ENCODE measurements around the gene DNAH11. TPM values are rescaled to one million over a fixed set of nuclear protein-coding genes. Genes with fewer than 3 reads are reported as not detected.

The DNAH11 gene
- total RNA-seq, 2 donors from 2014 or later = 0.05 to 0.32 TPM

DNA sequence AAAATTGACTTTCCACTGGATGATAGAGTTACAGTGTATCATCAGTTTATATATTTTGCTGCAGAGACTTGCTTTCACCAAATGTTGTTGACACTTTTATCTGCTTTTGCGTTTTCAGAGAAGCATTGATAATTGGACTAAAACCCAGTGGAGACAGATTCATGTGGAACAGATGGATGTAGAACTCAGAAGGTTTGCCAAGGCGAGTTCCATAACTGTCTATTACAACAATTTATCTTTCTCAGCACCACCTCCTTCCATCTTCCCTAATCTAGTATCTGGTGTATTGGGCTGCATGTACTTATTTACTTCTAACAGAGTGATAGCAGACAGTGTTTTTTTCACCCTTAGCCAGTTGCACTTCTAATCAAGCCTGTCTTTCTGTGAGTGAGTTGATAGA, 73.3 kb downstream of the DNAH11 start:
- H3K9me3 ChIP-seq = no peaks in the 10 kb centered on the region
- H3K4me3 ChIP-seq = no peak overlapping the region
- H3K36me3 ChIP-seq = no peaks in the 10 kb centered on the region
- TF ChIP-seq, protein P1, sequence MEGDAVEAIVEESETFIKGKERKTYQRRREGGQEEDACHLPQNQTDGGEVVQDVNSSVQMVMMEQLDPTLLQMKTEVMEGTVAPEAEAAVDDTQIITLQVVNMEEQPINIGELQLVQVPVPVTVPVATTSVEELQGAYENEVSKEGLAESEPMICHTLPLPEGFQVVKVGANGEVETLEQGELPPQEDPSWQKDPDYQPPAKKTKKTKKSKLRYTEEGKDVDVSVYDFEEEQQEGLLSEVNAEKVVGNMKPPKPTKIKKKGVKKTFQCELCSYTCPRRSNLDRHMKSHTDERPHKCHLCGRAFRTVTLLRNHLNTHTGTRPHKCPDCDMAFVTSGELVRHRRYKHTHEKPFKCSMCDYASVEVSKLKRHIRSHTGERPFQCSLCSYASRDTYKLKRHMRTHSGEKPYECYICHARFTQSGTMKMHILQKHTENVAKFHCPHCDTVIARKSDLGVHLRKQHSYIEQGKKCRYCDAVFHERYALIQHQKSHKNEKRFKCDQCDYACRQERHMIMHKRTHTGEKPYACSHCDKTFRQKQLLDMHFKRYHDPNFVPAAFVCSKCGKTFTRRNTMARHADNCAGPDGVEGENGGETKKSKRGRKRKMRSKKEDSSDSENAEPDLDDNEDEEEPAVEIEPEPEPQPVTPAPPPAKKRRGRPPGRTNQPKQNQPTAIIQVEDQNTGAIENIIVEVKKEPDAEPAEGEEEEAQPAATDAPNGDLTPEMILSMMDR (IDR thresholded peaks at IDR 0.05) = no peak
- intact Hi-C loops (cut with DNase I) = no loop called here
- no peak overlapping the region for H3K9ac ChIP-seq (ENCODE audit: low read depth in 2 of 2, low read length in 2 of 2)
- no peak for DNase-seq
- no peak overlapping the region for H3K27ac ChIP-seq
- no peaks in the 10 kb centered on the region for H3K4me1 ChIP-seq
- no peaks in the 10 kb centered on the region for H3K27me3 ChIP-seq

DNA sequence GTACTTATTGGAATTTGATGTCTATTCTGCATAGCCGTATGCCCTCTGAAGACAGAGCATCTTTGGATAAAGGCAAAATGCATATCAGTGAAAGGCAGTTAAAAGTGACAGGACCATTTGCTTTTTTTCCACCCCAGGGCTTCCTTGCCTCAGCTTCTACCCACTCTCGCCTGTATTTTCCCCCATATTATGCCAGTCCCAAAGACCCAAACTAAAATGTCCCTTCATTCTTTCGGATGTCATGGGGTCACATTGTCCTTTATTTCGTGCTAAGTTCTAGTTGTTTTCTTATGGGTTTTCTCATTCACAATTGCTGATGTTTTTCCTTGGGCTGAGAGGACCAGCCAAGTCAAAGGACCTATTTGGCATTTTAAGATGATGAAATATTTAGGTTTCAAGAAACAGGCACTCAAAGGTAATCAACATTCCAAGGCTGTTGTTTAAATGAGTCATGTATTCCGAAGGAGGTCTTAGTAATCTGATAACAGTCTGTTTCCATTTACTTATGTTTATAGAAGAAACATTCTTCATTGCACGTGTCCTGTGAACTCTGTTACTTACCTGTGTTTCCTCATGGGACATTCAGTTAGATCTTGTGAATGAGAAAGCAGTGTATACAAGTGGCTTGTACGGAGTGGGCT, 74.1 kb downstream of the DNAH11 start:
- H3K4me1 ChIP-seq = no peaks in the 10 kb centered on the region
- intact Hi-C loops (cut with DNase I) = no loop called here
- H3K9ac ChIP-seq (ENCODE audit: low read depth in 2 of 2, low read length in 2 of 2) = no peak overlapping the region
- no peaks in the 10 kb centered on the region for H3K9me3 ChIP-seq
- DNase-seq = no peak
- H3K27ac ChIP-seq = no peak overlapping the region
- TF ChIP-seq, protein P1 (IDR thresholded peaks at IDR 0.05) = no peak
- H3K4me3 ChIP-seq = no peak overlapping the region
- H3K27me3 ChIP-seq = no peaks in the 10 kb centered on the region
- H3K36me3 ChIP-seq = no peaks in the 10 kb centered on the region

DNA sequence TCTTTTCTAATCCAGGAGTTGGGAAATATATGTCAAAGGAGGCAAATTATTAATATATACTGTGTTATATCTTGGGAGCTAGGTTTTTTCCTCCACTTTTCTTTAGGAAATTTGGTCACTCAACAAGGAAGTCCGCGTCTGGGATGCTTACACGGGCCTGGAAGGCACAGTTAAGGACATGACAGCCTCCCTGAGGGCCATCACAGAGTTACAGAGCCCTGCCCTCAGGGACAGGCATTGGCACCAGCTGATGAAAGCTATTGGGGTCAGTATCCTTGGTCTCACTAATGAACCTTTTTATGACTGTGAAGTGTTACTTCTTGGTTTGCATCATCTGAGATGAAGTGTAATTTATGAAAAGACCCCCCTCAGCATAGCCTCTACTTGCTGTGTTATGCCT, 74.7 kb downstream of the DNAH11 start:
- H3K27ac ChIP-seq = no peak overlapping the region
- H3K4me1 ChIP-seq = no peaks in the 10 kb centered on the region
- no peak overlapping the region for H3K4me3 ChIP-seq
- intact Hi-C loops (cut with DNase I) = no loop called here
- TF ChIP-seq, protein P1 (IDR thresholded peaks at IDR 0.05) = no peak
- no peaks in the 10 kb centered on the region for H3K27me3 ChIP-seq
- no peak overlapping the region for H3K9ac ChIP-seq (ENCODE audit: low read depth in 2 of 2, low read length in 2 of 2)
- DNase-seq = no peak
- no peaks in the 10 kb centered on the region for H3K36me3 ChIP-seq
- H3K9me3 ChIP-seq = no peaks in the 10 kb centered on the region

DNA sequence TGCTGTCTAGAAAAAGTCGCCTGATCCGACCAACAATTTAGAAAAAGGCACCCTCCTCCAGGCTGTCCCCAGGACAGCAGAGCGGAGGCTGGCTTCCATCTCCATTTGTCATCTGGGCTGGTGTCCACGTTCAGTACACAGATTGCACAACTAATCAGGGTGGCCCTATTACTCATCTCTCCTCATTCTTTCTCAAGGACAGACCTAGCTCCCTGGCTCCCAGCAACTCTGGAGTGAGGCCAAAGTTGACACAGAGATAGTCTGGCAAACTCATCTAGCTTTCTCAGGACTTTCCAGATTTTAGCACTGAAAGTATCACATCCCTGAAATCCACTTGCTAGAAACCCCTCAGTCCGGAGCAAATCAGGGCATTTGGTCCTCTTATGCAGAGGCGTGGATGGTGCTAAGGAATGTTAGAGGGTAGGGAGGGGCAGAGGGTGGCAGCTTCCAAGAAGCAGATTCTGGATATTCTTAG, 75.1 kb downstream of the DNAH11 start:
- Histone ChIP-seq H3K9ac (ENCODE audit: low read depth in 2 of 2, low read length in 2 of 2) (no peak overlapping the region), H3K4me1 (no peaks in the 10 kb centered on the region), H3K27me3 (no peaks in the 10 kb centered on the region), H3K27ac (no peak overlapping the region), H3K36me3 (no peaks in the 10 kb centered on the region), H3K4me3 (no peak overlapping the region), H3K9me3 (no peaks in the 10 kb centered on the region)
- TF ChIP-seq, protein P1 (IDR thresholded peaks at IDR 0.05) = no peak
- intact Hi-C loops (cut with DNase I) = no loop called here
- peak; percentile 23 for DNase-seq

DNA sequence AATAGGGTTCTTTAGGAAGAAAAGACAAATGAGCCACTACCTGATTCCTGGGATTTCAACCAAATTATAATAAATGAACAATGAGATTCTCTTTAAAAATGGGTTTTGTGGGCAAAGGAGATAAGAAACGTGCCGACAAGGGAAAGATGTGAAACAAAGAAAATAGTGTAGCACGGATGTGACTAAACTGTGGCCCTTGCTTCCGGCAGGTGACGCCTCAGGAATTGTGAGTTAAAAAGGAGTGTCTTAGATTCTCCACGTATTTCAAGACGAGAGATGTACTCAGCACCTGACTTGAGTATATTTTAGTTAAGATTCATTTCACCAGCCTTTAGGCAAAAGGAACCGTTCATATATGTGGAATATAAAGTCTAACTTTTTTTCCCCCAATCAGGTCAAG, 75.9 kb downstream of the DNAH11 start:
- no peak overlapping the region for H3K27ac ChIP-seq
- no peaks in the 10 kb centered on the region for H3K9me3 ChIP-seq
- TF ChIP-seq, protein P1 (IDR thresholded peaks at IDR 0.05) = no peak
- H3K36me3 ChIP-seq = no peaks in the 10 kb centered on the region
- no peak for DNase-seq
- intact Hi-C loops (cut with DNase I) = no loop called here
- no peak overlapping the region for H3K9ac ChIP-seq (ENCODE audit: low read depth in 2 of 2, low read length in 2 of 2)
- H3K4me3 ChIP-seq = no peak overlapping the region
- no peaks in the 10 kb centered on the region for H3K27me3 ChIP-seq
- no peaks in the 10 kb centered on the region for H3K4me1 ChIP-seq

Measured in colonic mucosa (tissue), 4 donors.